Adrenal gland (tissue), 5 donors: ENCODE results near the gene DUOXA1.

Source experiments
- CTCF ChIP-seq, 6 experiments: fragments of 450-650 bp in 4 of 6; fragments of 200-600 bp in 2 of 6; sonication (generic) in 1 of 6; IDR thresholded peaks; 1 replicate in 5 of 6; 2 replicates in 1 of 6; pipeline versions ENCODE4 v1.5.1 to v1.8.0; 2016 to 2021; ENCODE audit warnings: antibody characterized with exemption in 6 of 6, mild to moderate bottlenecking in 2 of 6, moderate library complexity in 1 of 6
- POLR2A ChIP-seq, 2 donors: fragments of 450-650 bp; IDR thresholded peaks; one replicate each; pipeline ENCODE4 v1.6.1; 2017; ENCODE audit warnings: antibody characterized with exemption in 2 of 2, mild to moderate bottlenecking in 2 of 2, moderate library complexity in 1 of 2
- donor health status: DM: no; HTN: no; CAD: no.

GRCh38 chr15:45149060-45149459, 19.4 kb upstream of the DUOXA1 start:
- no peak for TF ChIP-seq POLR2A (IDR thresholded peaks at IDR 0.05)
- no peak for TF ChIP-seq CTCF (IDR thresholded peaks at IDR 0.05)
